NCI-H1436 (cell line): ENCODE measurements around the gene ANKRD11.
A peak's percentile ranks its signal among the peaks of the same experiment; 100 is the strongest.

Experiments used
- DNase-seq: peaks from one replicate; lab custom pipeline; 2025; lab: John Stamatoyannopoulos, UW

ANKRD11 gene

GRCh38 chr16:89490439-89491237 is at the start of gene ANKRD11:
Gene ANKRD11, minus strand, starts transcription at chr16:89490561. Its CDS starts 173,542 bp downstream, at chr16:89317019.
- peak; percentile 99 for DNase-seq

- no peak for DNase-seq
These were observed 47.9 kb upstream of the ANKRD11 start for GRCh38 chr16:89538286-89538685.

- DNase-seq: no peak
These were observed 47.2 kb upstream of the ANKRD11 start for GRCh38 chr16:89537549-89537925.

GRCh38 chr16:89536886-89537548 is 46.7 kb upstream of the ANKRD11 start:
- DNase-seq: no peak

- DNase-seq: no peak
These were observed 46.0 kb upstream of the ANKRD11 start for GRCh38 chr16:89536371-89536770.

GRCh38 chr16:89534252-89534756 is 43.9 kb upstream of the ANKRD11 start:
- DNase-seq: no peak

GRCh38 chr16:89531821-89532526 is 41.6 kb upstream of the ANKRD11 start:
- DNase-seq: no peak

GRCh38 chr16:89530401-89531381 is 40.3 kb upstream of the ANKRD11 start:
- no peak for DNase-seq

GRCh38 chr16:89529097-89529496 is 38.7 kb upstream of the ANKRD11 start:
- DNase-seq: no peak

- no peak for DNase-seq
These were observed 35.0 kb upstream of the ANKRD11 start for GRCh38 chr16:89525146-89525913.

GRCh38 chr16:89523680-89524344 is 33.5 kb upstream of the ANKRD11 start:
- no peak for DNase-seq

GRCh38 chr16:89522287-89522686 is 31.9 kb upstream of the ANKRD11 start:
- DNase-seq: no peak

- no peak for DNase-seq
These were observed 29.5 kb upstream of the ANKRD11 start for GRCh38 chr16:89519881-89520280.

GRCh38 chr16:89517128-89517527 is 26.8 kb upstream of the ANKRD11 start:
- DNase-seq: no peak

- no peak for DNase-seq
These were observed 22.1 kb upstream of the ANKRD11 start for GRCh38 chr16:89512453-89512852.

- DNase-seq: no peak
These were observed 21.0 kb upstream of the ANKRD11 start for GRCh38 chr16:89511374-89511773.

GRCh38 chr16:89510526-89510925 is 20.2 kb upstream of the ANKRD11 start:
- no peak for DNase-seq

- DNase-seq: peak; percentile 75
These were observed 17.7 kb upstream of the ANKRD11 start, which contains the start of gene SPG7 for GRCh38 chr16:89507834-89508590. Gene SPG7, plus strand, starts transcription at chr16:89508403. Its CDS starts 15 bp downstream, at chr16:89508418.

- DNase-seq: no peak
These were observed 17.0 kb upstream of the ANKRD11 start for GRCh38 chr16:89507214-89507833.
